Keratinocyte (primary cell): ENCODE measurements around the gene GCC2.

Experiments used
- CTCF ChIP-seq, 3 experiments: IDR thresholded peaks in 1 of 3; conservative IDR thresholded peaks in 1 of 3; optimal IDR thresholded peaks in 1 of 3; 2 replicates in 2 of 3; 3 replicates in 1 of 3; pipeline versions ENCODE3 to v1.5.1; 2011; ENCODE audit warnings: low read length in 3 of 3, mild to moderate bottlenecking in 3 of 3, moderate library complexity in 2 of 3, control low read depth in 1 of 3, inconsistent platforms in 1 of 3; ENCODE audit not compliant: insufficient read depth in 2 of 3; ENCODE audit errors: extremely low read depth in 1 of 3
- EZH2 ChIP-seq: IDR thresholded peaks from one replicate; pipeline ENCODE4 v1.6.1; 2012; ENCODE audit warnings: inconsistent platforms, mild to moderate bottlenecking, low read length, moderate library complexity

- TF ChIP-seq CTCF (optimal IDR thresholded peaks at IDR 0.05 in 1 of 3, IDR thresholded peaks at IDR 0.05 in 1 of 3, conservative IDR thresholded peaks at IDR 0.05 in 1 of 3; ENCODE audit: extremely low read depth in 1 of 3, insufficient read depth in 2 of 3, low read length in 3 of 3), result no peak
- TF ChIP-seq EZH2, result no peak
Measured at GRCh38 chr2:108553209-108553919, 104.4 kb downstream of the GCC2 start.
